IMR-90 (cell line): Measurements from ENCODE around the gene BLOC1S6. TPM values are rescaled to one million over a fixed set of nuclear protein-coding genes. Genes with fewer than 3 reads are reported as not detected.

Source experiments
- ATAC-seq: fragments of 200-7000 bp; cut with Tn5 transposase; 2 replicates; pipeline ENCODE4 v1.9.1; 2020; ENCODE audit warnings: low read depth, mild to moderate bottlenecking, moderate library complexity
- BruUV-seq: library from RNA; stranded (reverse); fragments of 400-500 nt; replicated peaks from 2 replicates; lab custom pipeline; 2021; lab: Mats Ljungman, UMichigan
- CTCF ChIA-PET: fragments of 300-600 bp; formaldehyde crosslinking; extraction: SDS; loops from one replicate; lab custom pipeline; 2021; ENCODE audit warnings: antibody characterized with exemption; lab: Yijun Ruan, JAX
- POLR2A ChIA-PET: fragments of 300-600 bp; sonication (Branson Sonifier 250); formaldehyde crosslinking; loops from one replicate; lab custom pipeline; 2022; ENCODE audit warnings: antibody characterized with exemption; ENCODE audit not compliant: unreplicated experiment; lab: Charles Lee
- DNase-seq: peaks from one replicate; pipeline ENCODE4 v3.0.0; 2013
- H2AFZ ChIP-seq: replicated peaks from 2 replicates; pipeline ENCODE3; 2013; ENCODE audit warnings: low read length, mild to moderate bottlenecking; ENCODE audit not compliant: poor library complexity
- H2AK5ac ChIP-seq: 2 replicates; pipeline ENCODE4 v1.6.1; 2013; ENCODE audit warnings: low read depth, low read length, inconsistent platforms
- H2AK9ac ChIP-seq: replicated peaks from 2 replicates; pipeline ENCODE3; 2013; ENCODE audit warnings: mild to moderate bottlenecking, low read depth, low read length, moderate library complexity; ENCODE audit not compliant: poor library complexity
- H2BK120ac ChIP-seq: 2 replicates; pipeline ENCODE4 v1.6.1; 2013; ENCODE audit warnings: low read depth, low read length, inconsistent platforms
- H2BK15ac ChIP-seq: 3 replicates; pipeline ENCODE4 v1.6.1; 2013; ENCODE audit warnings: low read depth, low read length, inconsistent platforms
- H2BK20ac ChIP-seq: 2 replicates; pipeline ENCODE4 v1.6.1; 2013; ENCODE audit warnings: low read depth, mild to moderate bottlenecking, inconsistent platforms, low read length, moderate library complexity
- H2BK5ac ChIP-seq: 2 replicates; pipeline ENCODE4 v1.6.1; 2013; ENCODE audit warnings: mild to moderate bottlenecking, low read depth, low read length, inconsistent platforms; ENCODE audit not compliant: poor library complexity, severe bottlenecking
- H3K14ac ChIP-seq: replicated peaks from 2 replicates; pipeline ENCODE4 v1.6.1; 2013; ENCODE audit warnings: low read depth, low read length, inconsistent platforms
- H3K18ac ChIP-seq: 2 replicates; pipeline ENCODE4 v1.6.1; 2013; ENCODE audit warnings: low read depth, low read length, control low read depth
- H3K23ac ChIP-seq: 2 replicates; pipeline ENCODE4 v1.6.1; 2013; ENCODE audit warnings: low read depth, low read length, inconsistent platforms
- H3K27ac ChIP-seq: 2 replicates; pipeline ENCODE4 v1.5.1; 2013; ENCODE audit warnings: mild to moderate bottlenecking, control low read depth, low read length; ENCODE audit not compliant: insufficient read depth
- H3K27me3 ChIP-seq: 2 replicates; pipeline ENCODE4 v1.6.1; 2013; ENCODE audit warnings: low read length; ENCODE audit not compliant: control insufficient read depth, insufficient read depth
- H3K36me3 ChIP-seq: 2 replicates; pipeline ENCODE4 v1.6.1; 2013; ENCODE audit warnings: low read length, mixed read lengths; ENCODE audit not compliant: control insufficient read depth, insufficient read depth
- H3K4ac ChIP-seq: 2 replicates; pipeline ENCODE4 v1.6.1; 2013; ENCODE audit warnings: low read depth, low read length, inconsistent platforms
- H3K4me1 ChIP-seq: 2 replicates; pipeline ENCODE4 v1.6.1; 2013; ENCODE audit warnings: low read length, mixed read lengths; ENCODE audit not compliant: control insufficient read depth, insufficient read depth
- H3K4me2 ChIP-seq: 2 replicates; pipeline ENCODE4 v1.6.1; 2013; ENCODE audit warnings: low read depth, mild to moderate bottlenecking, control low read depth, low read length, moderate library complexity
- H3K4me3 ChIP-seq: 2 replicates; pipeline ENCODE4 v1.5.1; 2013; ENCODE audit warnings: low read depth, mild to moderate bottlenecking, control low read depth, low read length, moderate library complexity; ENCODE audit not compliant: insufficient read depth
- H3K56ac ChIP-seq: 2 replicates; pipeline ENCODE4 v1.6.1; 2013; ENCODE audit warnings: low read length, inconsistent platforms; ENCODE audit not compliant: insufficient read depth; ENCODE audit errors: extremely low read depth
- H3K79me1 ChIP-seq, 2 experiments: 2 replicates each; pipeline ENCODE4 v1.6.1; 2013; ENCODE audit warnings: low read length in 2 of 2, inconsistent platforms in 1 of 2, low read depth in 1 of 2
- H3K9ac ChIP-seq: 2 replicates; pipeline ENCODE4 v1.6.1; 2013; ENCODE audit warnings: low read depth, low read length, control low read depth
- H3K9me1 ChIP-seq: 2 replicates; pipeline ENCODE4 v1.6.1; 2013; ENCODE audit warnings: low read length, inconsistent platforms; ENCODE audit not compliant: insufficient read depth
- H3K9me3 ChIP-seq: 2 replicates; pipeline ENCODE4 v1.6.1; 2013; ENCODE audit warnings: low read length; ENCODE audit not compliant: control insufficient read depth, insufficient read depth
- H4K20me1 ChIP-seq: 2 replicates; pipeline ENCODE4 v1.6.1; 2013; ENCODE audit warnings: low read length, inconsistent platforms; ENCODE audit not compliant: insufficient read depth
- H4K5ac ChIP-seq: 2 replicates; pipeline ENCODE4 v1.6.1; 2013; ENCODE audit warnings: mild to moderate bottlenecking, low read depth, low read length, control low read depth
- H4K8ac ChIP-seq, 2 experiments: 2 replicates each; pipeline ENCODE4 v1.6.1; 2013; ENCODE audit warnings: low read depth in 2 of 2, low read length in 2 of 2, control low read depth in 1 of 2, inconsistent platforms in 1 of 2
- H4K91ac ChIP-seq: 2 replicates; pipeline ENCODE4 v1.6.1; 2013; ENCODE audit warnings: low read depth, low read length, inconsistent platforms; ENCODE audit not compliant: insufficient read depth
- BHLHE40 ChIP-seq: fragments of 150-350 bp; IDR thresholded peaks from 2 replicates; pipeline ENCODE4 v1.6.1; 2016; ENCODE audit warnings: mild to moderate bottlenecking, low read depth, low read length
- CEBPB ChIP-seq: IDR thresholded peaks from 2 replicates; pipeline ENCODE4 v1.6.1; 2012; ENCODE audit warnings: low read depth, low read length, improper control_type of control experiment
- FOS ChIP-seq: fragments of 150-350 bp; IDR thresholded peaks from 2 replicates; pipeline ENCODE4 v1.6.1; 2016; ENCODE audit warnings: low read depth, low read length
- MAFK ChIP-seq: IDR thresholded peaks from 2 replicates; pipeline ENCODE4 v1.6.1; 2012; ENCODE audit warnings: low read depth, low read length, improper control_type of control experiment
- MAZ ChIP-seq: IDR thresholded peaks from 2 replicates; pipeline ENCODE4 v1.6.1; 2012; ENCODE audit warnings: low read depth, mild to moderate bottlenecking, low read length, improper control_type of control experiment, moderate library complexity, borderline replicate concordance
- MXI1 ChIP-seq: IDR thresholded peaks from 2 replicates; pipeline ENCODE4 v1.6.1; 2012; ENCODE audit warnings: low read depth, mild to moderate bottlenecking, low read length, moderate library complexity, borderline replicate concordance
- NFE2L2 ChIP-seq: fragments of 150-350 bp; IDR thresholded peaks from 2 replicates; pipeline ENCODE4 v1.6.1; 2016; ENCODE audit warnings: low read depth, mild to moderate bottlenecking, low read length
- POLR2A ChIP-seq: IDR thresholded peaks from 2 replicates; pipeline ENCODE4 v1.6.1; 2012; ENCODE audit warnings: mild to moderate bottlenecking, low read depth, low read length
- RAD21 ChIP-seq: IDR thresholded peaks from 2 replicates; pipeline ENCODE4 v1.6.1; 2012; ENCODE audit warnings: low read length, improper control_type of control experiment
- RCOR1 ChIP-seq: IDR thresholded peaks from 2 replicates; pipeline ENCODE4 v1.6.1; 2012; ENCODE audit warnings: mild to moderate bottlenecking, low read length, improper control_type of control experiment; ENCODE audit not compliant: insufficient replicate concordance
- RFX5 ChIP-seq: IDR thresholded peaks from 2 replicates; pipeline ENCODE4 v1.8.0; 2012; ENCODE audit warnings: low read depth, mild to moderate bottlenecking, low read length, moderate library complexity
- USF2 ChIP-seq: fragments of 150-350 bp; IDR thresholded peaks from 2 replicates; pipeline ENCODE4 v1.6.1; 2017; ENCODE audit warnings: mild to moderate bottlenecking, antibody characterized with exemption, low read length, low read depth
- WGBS, 2 experiments: methylation state at CpG; one replicate each; pipeline versions ENCODE4 v1.1.5 to v1.1.7; 2013; ENCODE audit warnings: missing lambda C conversion rate in 2 of 2; ENCODE audit not compliant: insufficient read length in 1 of 2; ENCODE audit errors: extremely low coverage in 2 of 2; 5-methylcytosine and 5-hydroxymethylcytosine counted together
- dilution Hi-C: fragments of 300-500 bp; cut with HindIII; formaldehyde crosslinking; loops from one replicate; pipeline ENCODE4 v1.14.3; 2018; ENCODE audit warnings: low sequenced_read_pairs; ENCODE audit not compliant: unreplicated experiment
- in situ Hi-C: fragments of 300-500 bp; cut with MboI; formaldehyde crosslinking; loops from 3 replicates; pipeline ENCODE4 v1.14.3; 2019; ENCODE audit warnings: low sequenced_read_pairs, inconsistent platforms, mixed read lengths
- intact Hi-C: fragments of 100-400 bp; cut with micrococcal nuclease; formaldehyde crosslinking; loops from 2 replicates; pipeline ENCODE4 v1.10.0; 2022
- polyA plus RNA-seq, 3 experiments: library from polyadenylated mRNA; depleted of rRNA; stranded (reverse); fragments of >200 nt; gene quantifications; 2 replicates each; pipeline ENCODE4 v1.2.3, GENCODE V29; 2012; ENCODE audit warnings: low replicate concordance in 1 of 3
- total RNA-seq: library from RNA; depleted of rRNA; stranded (reverse); fragments of >200 nt; gene quantifications from 2 replicates; pipeline ENCODE4 v1.2.3, GENCODE V29; 2012
- TF ChIP-seq, protein P1 (sequence below): conservative IDR thresholded peaks from 2 replicates; pipeline ENCODE4 v1.5.1; 2012; ENCODE audit warnings: mild to moderate bottlenecking, low read depth, low read length, improper control_type of control experiment
- TF ChIP-seq, protein P2 (sequence below): fragments of 150-350 bp; IDR thresholded peaks from 2 replicates; pipeline ENCODE4 v1.6.1; 2016; ENCODE audit warnings: low read depth, mild to moderate bottlenecking, low read length, moderate library complexity, borderline replicate concordance

BLOC1S6 gene
- total and polyA plus RNA-seq, 2 of the 4 experiments (the other 2 are of a cell fraction), result 21.7 to 40.9 TPM

DNA sequence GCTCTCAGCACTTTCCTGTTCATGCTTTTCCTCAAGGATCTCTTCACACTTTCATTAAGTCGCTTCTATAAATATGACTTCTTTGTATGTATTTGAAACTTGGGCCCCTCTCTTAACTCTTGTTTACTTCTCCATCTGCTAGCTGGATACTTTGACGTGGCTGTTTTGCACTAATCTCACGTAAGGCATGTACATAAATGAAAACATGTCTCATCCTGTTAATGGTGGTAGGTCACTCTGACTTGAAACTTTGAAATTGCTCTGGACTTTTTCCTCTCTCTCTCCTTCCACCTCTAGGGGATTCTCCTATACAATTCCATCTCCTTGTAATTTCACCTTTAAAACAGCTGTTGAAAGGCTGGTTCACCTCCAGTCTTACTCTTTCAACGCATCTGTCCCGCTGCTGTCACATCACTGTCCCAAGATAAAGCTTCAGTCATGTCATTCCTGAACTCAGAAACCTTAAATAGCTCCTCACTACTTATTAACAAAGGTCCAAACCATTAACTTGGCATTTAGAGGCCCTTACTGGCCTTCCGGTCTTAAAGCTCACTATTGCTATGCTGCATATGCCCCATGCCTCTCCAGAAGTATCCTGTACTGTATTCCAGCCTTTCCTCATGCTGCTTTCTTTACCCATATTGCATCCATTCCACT is 1.2 kb downstream of the BLOC1S6 start:
- Histone ChIP-seq H3K23ac (peak overlapping the region; percentile 15), H3K4me3 (peak overlapping the region; percentile 67), H2BK15ac (peak overlapping the region; percentile 54; the same call in 1 of the 3 replicates), H3K18ac (peak overlapping the region; percentile 58; the same call in 1 of the 2 replicates), H3K27ac (peak overlapping the region; percentile 73), H3K4me2 (peak overlapping the region; percentile 88), H4K20me1 (no peaks in the 10 kb centered on the region), H2BK120ac (peak overlapping the region; percentile 10; the same call in 1 of the 2 replicates), H3K4ac (peak overlapping the region; percentile 47), H2BK20ac (no peak overlapping the region), H2AFZ (no peak overlapping the region), H2AK5ac (peak overlapping the region; percentile 5; the same call in 1 of the 2 replicates), H2AK9ac (peak overlapping the region; percentile 4), H3K79me1 (peaks cover 14 to 31% of the 10 kb centered on the region in 2 experiments), H3K4me1 (peaks cover 3% of the 10 kb centered on the region; the same call in 1 of the 2 replicates), H3K9me1 (no peaks in the 10 kb centered on the region), H4K91ac (0 out of 2 replicates have a peak overlapping the region, but pooled peaks have one; percentile 2), H3K14ac (peak overlapping the region; percentile 61; the same call in 1 of the 2 replicates), H3K9ac (peak overlapping the region; percentile 95), H3K27me3 (no peaks in the 10 kb centered on the region), H4K8ac (peak overlapping the region; percentile 77 to 89; a peak in 3 of 4 replicates), H3K9me3 (no peaks in the 10 kb centered on the region), H3K56ac (peak overlapping the region; percentile 55; the same call in 1 of the 2 replicates), H4K5ac (peak overlapping the region; percentile 77; the same call in 1 of the 2 replicates), H3K36me3 (peaks cover 2% of the 10 kb centered on the region; the same call in 1 of the 2 replicates), H2BK5ac (peak overlapping the region; percentile 97)
- WGBS, 2 experiments, result 43% methylated on average over 2 of the region's 6 CpGs; no CpG with 5 or more reads in 1 of the 2 experiments
- in situ Hi-C loops (no loop called here), dilution Hi-C loops (no loop called here), intact Hi-C loops (no loop called here)
- BruUV-seq, result no TSS peak
- POLR2A ChIA-PET, result interaction anchor here (0.6 to 1.0 kb wide), 2 partner anchors 11 to 936 kb away, joined by 3 to 8 read pairs; no protein-coding TSS in a partner anchor
- DNase-seq, result peak; percentile 41
- no peak for ATAC-seq
- CTCF ChIA-PET, result interaction anchor here (1.1 to 1.3 kb wide), 2 partner anchors 21 to 26 kb away, joined by 3 read pairs; no protein-coding TSS in a partner anchor
- TF ChIP-seq BHLHE40 (no peak), FOS (no peak), RFX5 (no peak), RCOR1 (no peak), POLR2A (no peak; the same call in 1 of the 2 replicates), RAD21 (no peak), NFE2L2 (no peak), MAFK (no peak), CEBPB (no peak), MXI1 (no peak), MAZ (no peak), USF2 (no peak)
- TF ChIP-seq, protein P1, sequence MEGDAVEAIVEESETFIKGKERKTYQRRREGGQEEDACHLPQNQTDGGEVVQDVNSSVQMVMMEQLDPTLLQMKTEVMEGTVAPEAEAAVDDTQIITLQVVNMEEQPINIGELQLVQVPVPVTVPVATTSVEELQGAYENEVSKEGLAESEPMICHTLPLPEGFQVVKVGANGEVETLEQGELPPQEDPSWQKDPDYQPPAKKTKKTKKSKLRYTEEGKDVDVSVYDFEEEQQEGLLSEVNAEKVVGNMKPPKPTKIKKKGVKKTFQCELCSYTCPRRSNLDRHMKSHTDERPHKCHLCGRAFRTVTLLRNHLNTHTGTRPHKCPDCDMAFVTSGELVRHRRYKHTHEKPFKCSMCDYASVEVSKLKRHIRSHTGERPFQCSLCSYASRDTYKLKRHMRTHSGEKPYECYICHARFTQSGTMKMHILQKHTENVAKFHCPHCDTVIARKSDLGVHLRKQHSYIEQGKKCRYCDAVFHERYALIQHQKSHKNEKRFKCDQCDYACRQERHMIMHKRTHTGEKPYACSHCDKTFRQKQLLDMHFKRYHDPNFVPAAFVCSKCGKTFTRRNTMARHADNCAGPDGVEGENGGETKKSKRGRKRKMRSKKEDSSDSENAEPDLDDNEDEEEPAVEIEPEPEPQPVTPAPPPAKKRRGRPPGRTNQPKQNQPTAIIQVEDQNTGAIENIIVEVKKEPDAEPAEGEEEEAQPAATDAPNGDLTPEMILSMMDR, result no peak
- TF ChIP-seq, protein P2, sequence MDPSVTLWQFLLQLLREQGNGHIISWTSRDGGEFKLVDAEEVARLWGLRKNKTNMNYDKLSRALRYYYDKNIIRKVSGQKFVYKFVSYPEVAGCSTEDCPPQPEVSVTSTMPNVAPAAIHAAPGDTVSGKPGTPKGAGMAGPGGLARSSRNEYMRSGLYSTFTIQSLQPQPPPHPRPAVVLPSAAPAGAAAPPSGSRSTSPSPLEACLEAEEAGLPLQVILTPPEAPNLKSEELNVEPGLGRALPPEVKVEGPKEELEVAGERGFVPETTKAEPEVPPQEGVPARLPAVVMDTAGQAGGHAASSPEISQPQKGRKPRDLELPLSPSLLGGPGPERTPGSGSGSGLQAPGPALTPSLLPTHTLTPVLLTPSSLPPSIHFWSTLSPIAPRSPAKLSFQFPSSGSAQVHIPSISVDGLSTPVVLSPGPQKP, result no peak
